Esophagus squamous epithelium (tissue), 4 donors: ENCODE measurements around the gene GAL3ST3.

Experiments used
- POLR2A ChIP-seq, 4 donors: fragments of 450-650 bp; IDR thresholded peaks; one replicate each; pipeline ENCODE4 v1.6.1; 2017; ENCODE audit warnings: antibody characterized with exemption in 4 of 4, mild to moderate bottlenecking in 4 of 4, moderate library complexity in 3 of 4
- TF ChIP-seq, protein P1 (sequence below), 6 experiments: fragments of 450-650 bp in 4 of 6; fragments of 200-600 bp in 2 of 6; sonication (generic) in 2 of 6; IDR thresholded peaks; one replicate each; pipeline ENCODE4 v1.5.1; 2016 to 2019; ENCODE audit warnings: antibody characterized with exemption in 6 of 6, mild to moderate bottlenecking in 4 of 6, moderate library complexity in 4 of 6

DNA sequence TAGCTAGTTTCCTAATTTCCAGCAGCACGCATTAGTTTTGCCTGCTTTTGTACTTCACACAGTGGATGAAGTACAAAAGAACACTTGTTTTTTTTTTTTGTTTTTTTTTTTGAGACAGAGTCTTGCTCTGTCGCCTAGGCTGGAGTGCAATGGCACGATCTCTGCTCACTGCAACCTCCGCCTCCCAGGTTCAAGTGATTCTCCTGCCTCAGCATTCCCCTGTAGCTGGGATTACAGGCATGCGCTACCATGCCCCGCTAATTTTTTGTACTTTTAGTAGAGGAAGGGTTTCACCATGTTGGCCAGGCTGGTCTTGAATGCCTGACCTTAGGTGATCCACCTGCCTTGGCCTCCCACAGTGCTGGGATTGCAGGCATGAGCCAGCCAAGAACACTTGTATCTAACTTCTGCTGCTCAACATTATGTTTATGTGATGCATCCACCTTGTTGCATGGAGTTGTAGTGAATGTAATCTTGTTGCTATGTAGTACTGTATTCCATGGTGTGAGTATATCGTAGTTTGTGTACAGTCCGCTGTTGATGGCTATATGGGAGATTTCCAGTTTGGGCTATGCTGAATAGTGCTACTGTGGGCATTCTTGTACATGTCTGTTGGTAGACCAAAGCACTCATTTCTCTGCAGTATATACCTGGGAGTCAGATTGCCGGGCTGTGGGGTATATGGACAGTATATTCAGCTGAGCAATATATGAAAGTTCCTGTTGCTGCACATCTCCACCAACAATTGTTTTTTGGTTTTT is 38.4 kb upstream of the GAL3ST3 start:
- TF ChIP-seq, protein P1, sequence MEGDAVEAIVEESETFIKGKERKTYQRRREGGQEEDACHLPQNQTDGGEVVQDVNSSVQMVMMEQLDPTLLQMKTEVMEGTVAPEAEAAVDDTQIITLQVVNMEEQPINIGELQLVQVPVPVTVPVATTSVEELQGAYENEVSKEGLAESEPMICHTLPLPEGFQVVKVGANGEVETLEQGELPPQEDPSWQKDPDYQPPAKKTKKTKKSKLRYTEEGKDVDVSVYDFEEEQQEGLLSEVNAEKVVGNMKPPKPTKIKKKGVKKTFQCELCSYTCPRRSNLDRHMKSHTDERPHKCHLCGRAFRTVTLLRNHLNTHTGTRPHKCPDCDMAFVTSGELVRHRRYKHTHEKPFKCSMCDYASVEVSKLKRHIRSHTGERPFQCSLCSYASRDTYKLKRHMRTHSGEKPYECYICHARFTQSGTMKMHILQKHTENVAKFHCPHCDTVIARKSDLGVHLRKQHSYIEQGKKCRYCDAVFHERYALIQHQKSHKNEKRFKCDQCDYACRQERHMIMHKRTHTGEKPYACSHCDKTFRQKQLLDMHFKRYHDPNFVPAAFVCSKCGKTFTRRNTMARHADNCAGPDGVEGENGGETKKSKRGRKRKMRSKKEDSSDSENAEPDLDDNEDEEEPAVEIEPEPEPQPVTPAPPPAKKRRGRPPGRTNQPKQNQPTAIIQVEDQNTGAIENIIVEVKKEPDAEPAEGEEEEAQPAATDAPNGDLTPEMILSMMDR (IDR thresholded peaks at IDR 0.05) = no peak
- no peak for TF ChIP-seq POLR2A (IDR thresholded peaks at IDR 0.05)
